ENCODE measurements around the gene CST5.

DNA sequence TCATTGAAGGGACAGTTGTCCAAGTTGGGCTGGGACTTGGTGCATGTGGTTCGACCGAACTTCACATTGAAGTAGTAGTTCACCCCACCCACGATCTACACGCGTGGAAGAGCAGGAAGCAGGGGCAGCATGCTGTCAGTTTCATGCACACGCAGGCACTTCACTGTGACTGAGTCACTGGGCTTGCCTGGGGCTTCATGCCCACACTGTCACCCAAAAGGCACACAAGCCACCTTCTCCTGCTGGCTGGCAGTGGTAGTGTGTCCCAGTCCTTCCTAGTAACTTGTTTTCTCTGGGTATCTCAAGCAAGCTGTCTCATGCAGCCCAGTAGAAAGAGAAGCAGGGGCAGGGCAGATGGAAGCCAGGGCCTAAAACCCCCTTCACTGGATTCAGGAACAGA is 2.0 kb downstream of the CST5 start:
- TF ChIP-seq, protein P1, sequence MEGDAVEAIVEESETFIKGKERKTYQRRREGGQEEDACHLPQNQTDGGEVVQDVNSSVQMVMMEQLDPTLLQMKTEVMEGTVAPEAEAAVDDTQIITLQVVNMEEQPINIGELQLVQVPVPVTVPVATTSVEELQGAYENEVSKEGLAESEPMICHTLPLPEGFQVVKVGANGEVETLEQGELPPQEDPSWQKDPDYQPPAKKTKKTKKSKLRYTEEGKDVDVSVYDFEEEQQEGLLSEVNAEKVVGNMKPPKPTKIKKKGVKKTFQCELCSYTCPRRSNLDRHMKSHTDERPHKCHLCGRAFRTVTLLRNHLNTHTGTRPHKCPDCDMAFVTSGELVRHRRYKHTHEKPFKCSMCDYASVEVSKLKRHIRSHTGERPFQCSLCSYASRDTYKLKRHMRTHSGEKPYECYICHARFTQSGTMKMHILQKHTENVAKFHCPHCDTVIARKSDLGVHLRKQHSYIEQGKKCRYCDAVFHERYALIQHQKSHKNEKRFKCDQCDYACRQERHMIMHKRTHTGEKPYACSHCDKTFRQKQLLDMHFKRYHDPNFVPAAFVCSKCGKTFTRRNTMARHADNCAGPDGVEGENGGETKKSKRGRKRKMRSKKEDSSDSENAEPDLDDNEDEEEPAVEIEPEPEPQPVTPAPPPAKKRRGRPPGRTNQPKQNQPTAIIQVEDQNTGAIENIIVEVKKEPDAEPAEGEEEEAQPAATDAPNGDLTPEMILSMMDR (optimal IDR thresholded peaks at IDR 0.05 in 1 of 3, IDR thresholded peaks at IDR 0.05 in 1 of 3, conservative IDR thresholded peaks at IDR 0.05 in 1 of 3; ENCODE audit: extremely low read depth in 1 of 3, insufficient read depth in 2 of 3, low read length in 3 of 3): no peak
- TF ChIP-seq EZH2 (IDR thresholded peaks at IDR 0.05; ENCODE audit: low read length): no peak

Measured in keratinocyte (primary cell).